Fibroblast of skin of abdomen (primary cell): ENCODE measurements around the gene CEP20. TPM values are rescaled to one million over a fixed set of nuclear protein-coding genes. Genes with fewer than 3 reads are reported as not detected.
"Not testable (repeated sequence)": the region's sequence is repeated elsewhere in the genome, so short reads cannot be mapped to it uniquely, and the experiment has no call there.

Experiments used
- DNase-seq: peaks from one replicate; pipeline ENCODE4 v3.0.0-alpha.2; 2013
- polyA plus RNA-seq, 2 experiments: library from polyadenylated mRNA; unstranded; fragments of 120-200 nt; gene quantifications; one replicate each; pipeline ENCODE4 v1.2.1, GENCODE V29; 2013; ENCODE audit not compliant: insufficient read length in 2 of 2

Gene CEP20
- polyA plus RNA-seq (2013, experiment 1 of 2; ENCODE audit: insufficient read length) = 30.2 TPM
- polyA plus RNA-seq (2013, experiment 2 of 2; ENCODE audit: insufficient read length) = 30.9 TPM

GRCh38 chr16:15888072-15888976 lies at the start of gene CEP20:
Gene CEP20, minus strand, starts transcription at chr16:15888603. Its CDS starts 18 bp downstream, at chr16:15888585.
- peak; percentile 99 for DNase-seq

- DNase-seq = not testable (repeated sequence)
Measured at GRCh38 chr16:15936809-15937208, 48.4 kb upstream of the CEP20 start.

- no peak for DNase-seq
Measured at GRCh38 chr16:15934991-15935390, 46.6 kb upstream of the CEP20 start.

GRCh38 chr16:15933781-15934180 lies 45.4 kb upstream of the CEP20 start:
- DNase-seq = no peak

GRCh38 chr16:15932939-15933338 lies 44.5 kb upstream of the CEP20 start:
- DNase-seq = no peak

GRCh38 chr16:15928261-15929104 lies 40.1 kb upstream of the CEP20 start:
- DNase-seq = no peak

GRCh38 chr16:15925631-15926030 lies 37.2 kb upstream of the CEP20 start:
- no peak for DNase-seq

GRCh38 chr16:15924996-15925395 lies 36.6 kb upstream of the CEP20 start:
- DNase-seq = no peak

GRCh38 chr16:15919331-15919730 lies 30.9 kb upstream of the CEP20 start:
- DNase-seq = no peak

GRCh38 chr16:15918314-15918713 lies 29.9 kb upstream of the CEP20 start:
- not testable (repeated sequence) for DNase-seq

GRCh38 chr16:15916323-15916722 lies 27.9 kb upstream of the CEP20 start:
- DNase-seq = no peak

- DNase-seq = no peak
Measured at GRCh38 chr16:15915555-15916081, 27.2 kb upstream of the CEP20 start.

GRCh38 chr16:15913046-15913698 lies 24.8 kb upstream of the CEP20 start:
- no peak for DNase-seq

- no peak for DNase-seq
Measured at GRCh38 chr16:15911198-15911597, 22.8 kb upstream of the CEP20 start.

GRCh38 chr16:15907863-15908478 lies 19.6 kb upstream of the CEP20 start:
- DNase-seq = no peak

GRCh38 chr16:15906439-15906838 lies 18.0 kb upstream of the CEP20 start:
- no peak for DNase-seq

GRCh38 chr16:15903960-15904359 lies 15.6 kb upstream of the CEP20 start:
- no peak for DNase-seq

- DNase-seq = no peak
Measured at GRCh38 chr16:15900901-15901500, 12.6 kb upstream of the CEP20 start.

GRCh38 chr16:15900357-15900756 lies 12.0 kb upstream of the CEP20 start:
- DNase-seq = no peak

GRCh38 chr16:15899538-15900100 lies 11.2 kb upstream of the CEP20 start:
- DNase-seq = peak; percentile 91

GRCh38 chr16:15898654-15899053 lies 10.3 kb upstream of the CEP20 start:
- DNase-seq = no peak
